MCF 10A (cell line): ENCODE results near the gene ANKFY1. TPM values are rescaled to one million over a fixed set of nuclear protein-coding genes. Genes with fewer than 3 reads are reported as not detected.

Experiments
- BruUV-seq: library from RNA; stranded (reverse); fragments of 400-500 nt; replicated peaks from 2 replicates; lab custom pipeline; 2021; lab: Mats Ljungman, UMichigan
- CTCF ChIA-PET: fragments of 300-600 bp; sonication (Branson Sonifier 250); formaldehyde crosslinking; extraction: SDS; loops from one replicate; lab custom pipeline; 2021; ENCODE audit warnings: antibody characterized with exemption, inconsistent platforms; lab: Yijun Ruan, JAX
- POLR2A ChIA-PET: fragments of 300-600, 350-650 bp; sonication (Branson Sonifier 250); formaldehyde crosslinking; extraction: SDS; loops from one replicate; lab custom pipeline; 2020; ENCODE audit warnings: antibody characterized with exemption, inconsistent platforms; lab: Yijun Ruan, JAX
- DNase-seq: peaks from one replicate; pipeline ENCODE4 v3.0.0-alpha.2; 2018; ENCODE audit not compliant: unreplicated experiment
- H3K27ac Mint-ChIP-seq: one replicate; pipeline ENCODE4 v1.8.0; 2022; ENCODE audit warnings: mild to moderate bottlenecking, low read depth, mixed read lengths; ENCODE audit not compliant: unreplicated experiment
- H3K27me3 Mint-ChIP-seq: one replicate; pipeline ENCODE4 v1.8.0; 2022; ENCODE audit warnings: mixed read lengths; ENCODE audit not compliant: insufficient read depth, unreplicated experiment
- H3K36me3 Mint-ChIP-seq: one replicate; pipeline ENCODE4 v1.8.0; 2022; ENCODE audit warnings: mild to moderate bottlenecking, moderate library complexity, mixed read lengths; ENCODE audit not compliant: insufficient read depth, unreplicated experiment
- H3K4me1 Mint-ChIP-seq: one replicate; pipeline ENCODE4 v1.8.0; 2022; ENCODE audit warnings: mixed read lengths; ENCODE audit not compliant: insufficient read depth, unreplicated experiment
- H3K4me3 Mint-ChIP-seq: one replicate; pipeline ENCODE4 v1.8.0; 2022; ENCODE audit warnings: mild to moderate bottlenecking, moderate library complexity, mixed read lengths; ENCODE audit not compliant: unreplicated experiment
- H3K9me3 Mint-ChIP-seq: one replicate; pipeline ENCODE4 v1.8.0; 2022; ENCODE audit warnings: mixed read lengths; ENCODE audit not compliant: unreplicated experiment
- intact Hi-C: fragments of 100-400 bp; cut with micrococcal nuclease; formaldehyde crosslinking; loops from 2 replicates; pipeline ENCODE4 v1.14.1; 2022
- total RNA-seq: library from RNA; stranded (reverse); gene quantifications from 2 replicates; pipeline ENCODE4 v1.2.3, GENCODE V29; 2022
- TF ChIP-seq, protein P1 (sequence below): fragments of 200-600 bp; IDR thresholded peaks from one replicate; pipeline ENCODE4 v1.8.0; 2022; ENCODE audit warnings: antibody characterized with exemption, mild to moderate bottlenecking; ENCODE audit not compliant: unreplicated experiment

The ANKFY1 gene
- total RNA-seq, 1 experiment from 2014 or later = 34.9 TPM

DNA sequence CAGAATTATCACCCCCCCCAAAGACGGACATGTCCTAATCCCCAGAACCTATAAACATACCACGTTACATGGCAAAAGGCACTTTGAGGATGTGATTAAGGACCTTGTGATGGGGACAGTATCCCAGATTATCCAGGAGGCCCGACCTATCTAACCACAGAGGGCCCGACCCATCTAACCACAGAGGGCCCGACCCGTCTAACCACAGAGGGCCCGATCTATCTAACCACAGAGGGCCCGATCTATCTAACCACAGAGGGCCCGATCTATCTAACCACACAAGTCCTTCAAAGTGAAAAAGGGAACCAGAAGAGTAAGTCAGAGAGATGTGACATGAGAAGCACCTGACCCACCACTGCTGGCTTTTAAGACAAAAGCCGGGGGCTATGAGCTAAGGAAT, 56.8 kb downstream of the ANKFY1 start:
- intact Hi-C loops = loop anchor here (5.0 kb wide), 1 partner anchor 315 kb away; no protein-coding TSS in a partner anchor
- Mint-ChIP-seq H3K4me3 (no peak overlapping the region), H3K4me1 (peaks cover 5% of the 10 kb centered on the region), H3K9me3 (no peaks in the 10 kb centered on the region), H3K36me3 (peaks cover 82% of the 10 kb centered on the region), H3K27ac (peak overlapping the region; percentile 27), H3K27me3 (no peaks in the 10 kb centered on the region)
- POLR2A ChIA-PET = interaction anchor here (1.2 kb wide), 1 partner anchor 9 kb away, joined by 4 read pairs; no protein-coding TSS in a partner anchor
- CTCF ChIA-PET = interaction anchor here (0.6 to 2.1 kb wide), 2 partner anchors 9 to 147 kb away, joined by 3 to 13 read pairs; no protein-coding TSS in a partner anchor
- no TSS peak for BruUV-seq
- TF ChIP-seq, protein P1, sequence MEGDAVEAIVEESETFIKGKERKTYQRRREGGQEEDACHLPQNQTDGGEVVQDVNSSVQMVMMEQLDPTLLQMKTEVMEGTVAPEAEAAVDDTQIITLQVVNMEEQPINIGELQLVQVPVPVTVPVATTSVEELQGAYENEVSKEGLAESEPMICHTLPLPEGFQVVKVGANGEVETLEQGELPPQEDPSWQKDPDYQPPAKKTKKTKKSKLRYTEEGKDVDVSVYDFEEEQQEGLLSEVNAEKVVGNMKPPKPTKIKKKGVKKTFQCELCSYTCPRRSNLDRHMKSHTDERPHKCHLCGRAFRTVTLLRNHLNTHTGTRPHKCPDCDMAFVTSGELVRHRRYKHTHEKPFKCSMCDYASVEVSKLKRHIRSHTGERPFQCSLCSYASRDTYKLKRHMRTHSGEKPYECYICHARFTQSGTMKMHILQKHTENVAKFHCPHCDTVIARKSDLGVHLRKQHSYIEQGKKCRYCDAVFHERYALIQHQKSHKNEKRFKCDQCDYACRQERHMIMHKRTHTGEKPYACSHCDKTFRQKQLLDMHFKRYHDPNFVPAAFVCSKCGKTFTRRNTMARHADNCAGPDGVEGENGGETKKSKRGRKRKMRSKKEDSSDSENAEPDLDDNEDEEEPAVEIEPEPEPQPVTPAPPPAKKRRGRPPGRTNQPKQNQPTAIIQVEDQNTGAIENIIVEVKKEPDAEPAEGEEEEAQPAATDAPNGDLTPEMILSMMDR = no peak
- no peak for DNase-seq

GRCh38 chr17:4205917-4206316, 57.9 kb downstream of the ANKFY1 start:
- BruUV-seq = no TSS peak
- Mint-ChIP-seq H3K4me3 (no peak overlapping the region), H3K9me3 (no peaks in the 10 kb centered on the region), H3K27me3 (no peaks in the 10 kb centered on the region), H3K4me1 (peaks cover 5% of the 10 kb centered on the region), H3K36me3 (peaks cover 82% of the 10 kb centered on the region), H3K27ac (no peak overlapping the region)
- intact Hi-C loops = loop anchor here (5.0 kb wide), 1 partner anchor 316 kb away; no protein-coding TSS in a partner anchor
- TF ChIP-seq, protein P1 = no peak
- ChIA-PET POLR2A (interaction anchor here (1.2 kb wide), 1 partner anchor 10 kb away, joined by 4 read pairs; no protein-coding TSS in a partner anchor), CTCF (interaction anchor here (0.6 to 2.1 kb wide), 4 partner anchors 10 to 1377 kb away, joined by 3 to 13 read pairs (median 4); no protein-coding TSS in a partner anchor)
- DNase-seq = no peak

GRCh38 chr17:4204710-4205173, 59.0 kb downstream of the ANKFY1 start:
- no TSS peak for BruUV-seq
- intact Hi-C loops = loop anchor here (5.0 kb wide), 2 partner anchors 163 to 318 kb away; partner anchors contain the start of gene UBE2G1
- DNase-seq = peak; percentile 28
- Mint-ChIP-seq H3K9me3 (no peaks in the 10 kb centered on the region), H3K4me1 (peaks cover 5% of the 10 kb centered on the region), H3K27me3 (no peaks in the 10 kb centered on the region), H3K36me3 (peaks cover 88% of the 10 kb centered on the region), H3K4me3 (no peak overlapping the region), H3K27ac (no peak overlapping the region)
- TF ChIP-seq, protein P1 = no peak
- ChIA-PET CTCF (interaction anchor here (0.6 to 2.1 kb wide), 3 partner anchors 11 to 422 kb away, joined by 3 to 13 read pairs (median 4); no protein-coding TSS in a partner anchor), POLR2A (no interaction called here)

- ChIA-PET CTCF (interaction anchor here (0.6 to 0.7 kb wide), 3 partner anchors 108 to 422 kb away, joined by 3 to 6 read pairs (median 4); no protein-coding TSS in a partner anchor), POLR2A (no interaction called here)
- no TSS peak for BruUV-seq
- TF ChIP-seq, protein P1 = no peak
- Mint-ChIP-seq H3K27me3 (no peaks in the 10 kb centered on the region), H3K9me3 (no peaks in the 10 kb centered on the region), H3K4me3 (no peak overlapping the region), H3K4me1 (peaks cover 5% of the 10 kb centered on the region), H3K36me3 (peaks cover 83% of the 10 kb centered on the region), H3K27ac (peak overlapping the region; percentile 77)
- DNase-seq = no peak
- intact Hi-C loops = loop anchor here (5.0 kb wide), 1 partner anchor 163 kb away; the partner anchor contains the start of gene UBE2G1
These were observed 59.6 kb downstream of the ANKFY1 start for GRCh38 chr17:4204190-4204589.
